HL-60 (cell line): ENCODE data around the gene SMCO2.

Source experiments
- DNase-seq, 2 experiments: peaks; one replicate each; pipeline ENCODE4 v3.0.0-alpha.2; 2010 to 2020; ENCODE audit warnings: low read depth in 1 of 2, low spot score in 1 of 2
- H3K27ac ChIP-seq: fragments of 250-450 bp; sonication (Bioruptor Pico); replicated peaks from 2 replicates; pipeline ENCODE4 v1.5.1; 2020; ENCODE audit warnings: mild to moderate bottlenecking, moderate library complexity
- H3K27me3 ChIP-seq: fragments of 250-450 bp; sonication (Bioruptor Pico); 2 replicates; pipeline ENCODE4 v1.5.1; 2021; ENCODE audit warnings: mild to moderate bottlenecking, moderate library complexity; ENCODE audit not compliant: insufficient read depth, poor library complexity, severe bottlenecking
- H3K4me3 ChIP-seq: replicated peaks from 2 replicates; pipeline ENCODE4 v1.5.1; 2011; ENCODE audit warnings: mild to moderate bottlenecking, control low read depth, low read length; ENCODE audit not compliant: insufficient read depth
- CTCF ChIP-seq: IDR thresholded peaks from one replicate; pipeline ENCODE4 v1.5.1; 2011; ENCODE audit warnings: low read length, control low read depth, inconsistent platforms; ENCODE audit not compliant: insufficient read depth
- GABPA ChIP-seq: IDR thresholded peaks from 2 replicates; pipeline ENCODE4 v1.6.1; 2012; ENCODE audit warnings: low read depth
- POLR2AphosphoS5 ChIP-seq: IDR thresholded peaks from 2 replicates; pipeline ENCODE4 v1.6.1; 2012; ENCODE audit warnings: low read depth
- REST ChIP-seq: IDR thresholded peaks from 2 replicates; pipeline ENCODE4 v1.6.1; 2012; ENCODE audit warnings: low read depth; ENCODE audit not compliant: insufficient replicate concordance
- SPI1 ChIP-seq: IDR thresholded peaks from 2 replicates; pipeline ENCODE4 v1.6.1; 2012; ENCODE audit warnings: low read depth, mild to moderate bottlenecking, borderline replicate concordance

The SMCO2 gene

GRCh38 chr12:27460471-27460978 lies 14.0 kb downstream of the SMCO2 start:
- no peak for DNase-seq
- no peak overlapping the region for H3K27ac ChIP-seq
- H3K27me3 ChIP-seq, result no peaks in the 10 kb centered on the region
- no peak for TF ChIP-seq SPI1
- no peak for TF ChIP-seq CTCF
- no peak for TF ChIP-seq POLR2AphosphoS5
- TF ChIP-seq REST, result no peak
- no peak for TF ChIP-seq GABPA
- no peak overlapping the region for H3K4me3 ChIP-seq

GRCh38 chr12:27462151-27462694 lies 15.7 kb downstream of the SMCO2 start:
- no peak for TF ChIP-seq POLR2AphosphoS5
- no peak for TF ChIP-seq REST
- no peak for TF ChIP-seq GABPA
- TF ChIP-seq SPI1, result no peak
- no peak for TF ChIP-seq CTCF
- DNase-seq, result no peak
- no peak overlapping the region for H3K4me3 ChIP-seq
- H3K27ac ChIP-seq, result no peak overlapping the region
- H3K27me3 ChIP-seq, result no peaks in the 10 kb centered on the region

GRCh38 chr12:27462851-27463250 lies 16.3 kb downstream of the SMCO2 start:
- Histone ChIP-seq H3K27me3 (no peaks in the 10 kb centered on the region), H3K27ac (no peak overlapping the region), H3K4me3 (no peak overlapping the region)
- DNase-seq, result no peak
- no peak for TF ChIP-seq SPI1
- no peak for TF ChIP-seq POLR2AphosphoS5
- TF ChIP-seq REST, result no peak
- TF ChIP-seq GABPA, result no peak
- TF ChIP-seq CTCF, result no peak
